Endometrial microvascular endothelial cells (primary cell): ENCODE measurements around the gene LRRC4B. TPM values are rescaled to one million over a fixed set of nuclear protein-coding genes. Genes with fewer than 3 reads are reported as not detected.
"Not testable (repeated sequence)": the region's sequence is repeated elsewhere in the genome, so short reads cannot be mapped to it uniquely, and the experiment has no call there.

Experiments used
- in situ Hi-C: cut with HindIII; loops from 2 replicates; pipeline ENCODE4 v1.10.0; 2017; ENCODE audit warnings: low sequenced_read_pairs, low pct_unique_long_range_greater_than_20kb; ENCODE audit errors: inconsistent ontology term
- total RNA-seq: library from RNA; depleted of rRNA; stranded (reverse); fragments of >200 nt; gene quantifications from one replicate; pipeline ENCODE4 v1.2.3, GENCODE V29; 2015; ENCODE audit errors: inconsistent ontology term

LRRC4B gene
- total RNA-seq, 1 donor from 2014 or later = not detected

DNA sequence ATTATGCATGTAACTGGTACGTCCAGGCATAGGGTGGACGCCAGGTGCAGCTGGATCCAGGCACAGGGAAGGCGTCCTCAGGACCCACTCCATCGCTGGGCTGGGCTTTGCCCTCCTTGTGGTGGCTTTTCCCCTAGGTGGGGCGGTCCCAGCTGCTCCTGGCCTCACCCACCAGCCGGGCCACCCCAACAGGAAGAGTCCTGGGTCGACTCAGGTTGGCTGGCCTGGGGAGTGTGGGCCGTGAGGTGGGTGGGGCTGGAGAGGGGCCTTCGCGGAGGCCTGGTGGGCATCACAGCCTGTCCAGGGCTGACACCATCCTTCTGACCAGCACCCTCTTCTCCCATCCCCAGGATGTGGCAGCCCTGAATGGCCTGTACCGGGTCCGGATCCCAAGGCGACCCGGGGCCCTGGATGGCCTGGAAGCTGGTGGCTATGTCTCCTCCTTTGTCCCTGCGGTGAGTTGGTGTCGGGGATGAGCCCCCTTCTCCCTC, 88.4 kb downstream of the LRRC4B start:
- in situ Hi-C loops = no loop called here

GRCh38 chr19:50478901-50479715, 89.1 kb downstream of the LRRC4B start:
- in situ Hi-C loops = no loop called here

GRCh38 chr19:50477751-50478515, 90.3 kb downstream of the LRRC4B start:
- in situ Hi-C loops = no loop called here

DNA sequence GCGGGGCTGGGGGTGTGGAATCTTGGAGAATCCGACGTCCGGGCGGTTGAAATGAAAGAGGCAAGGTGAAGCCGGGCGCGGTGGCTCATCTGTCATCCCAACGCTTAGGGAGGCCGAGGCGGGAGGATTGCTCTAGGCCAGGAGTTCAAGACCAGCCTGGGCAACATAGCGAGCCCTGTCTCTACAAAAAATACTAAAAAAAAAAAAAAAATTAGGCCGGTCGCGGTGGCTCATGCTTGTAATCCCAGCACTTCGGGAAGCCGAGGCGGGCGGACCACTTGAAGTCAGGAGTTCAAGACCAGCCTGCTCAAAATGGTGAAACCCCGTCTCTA, 91.4 kb downstream of the LRRC4B start:
- in situ Hi-C loops = no loop called here

GRCh38 chr19:50476224-50476906, 91.9 kb downstream of the LRRC4B start, which contains the start of the genes EMC10 and GARIN5A:
EMC10 (plus strand) TSS chr19:50476507; CDS start chr19:50476545, 38 bp downstream.
GARIN5A (minus strand) TSS chr19:50476848; CDS start chr19:50476388, 460 bp downstream.
- in situ Hi-C loops = no loop called here

GRCh38 chr19:50475736-50476223, 92.5 kb downstream of the LRRC4B start:
- in situ Hi-C loops = no loop called here

DNA sequence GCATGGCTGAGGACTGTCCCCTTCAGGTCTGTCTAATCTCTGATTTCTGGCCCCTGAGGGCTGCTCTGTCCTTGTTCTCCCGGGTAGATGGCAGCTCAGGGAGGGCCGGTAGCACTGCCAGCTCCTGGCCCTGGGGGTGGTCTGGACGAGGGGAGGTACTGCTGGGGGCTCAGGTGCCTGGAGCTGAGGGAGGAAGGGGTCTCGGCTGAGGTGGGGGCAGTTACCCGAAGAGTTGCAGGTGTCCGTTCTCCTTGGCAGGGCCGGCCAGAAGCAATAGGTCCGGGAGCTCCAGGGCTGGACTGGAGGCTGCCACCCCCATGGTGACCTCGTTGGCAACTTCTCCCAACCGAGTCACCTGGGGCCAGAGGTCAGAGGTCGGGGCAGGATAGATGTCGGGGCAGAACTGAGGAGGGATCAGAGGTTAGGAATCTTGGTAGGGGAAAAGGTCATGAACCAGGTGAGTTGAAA, 93.1 kb downstream of the LRRC4B start:
- in situ Hi-C loops = no loop called here

- in situ Hi-C loops = not testable (repeated sequence)
Observed at GRCh38 chr19:50473336-50473735, 94.9 kb downstream of the LRRC4B start.

DNA sequence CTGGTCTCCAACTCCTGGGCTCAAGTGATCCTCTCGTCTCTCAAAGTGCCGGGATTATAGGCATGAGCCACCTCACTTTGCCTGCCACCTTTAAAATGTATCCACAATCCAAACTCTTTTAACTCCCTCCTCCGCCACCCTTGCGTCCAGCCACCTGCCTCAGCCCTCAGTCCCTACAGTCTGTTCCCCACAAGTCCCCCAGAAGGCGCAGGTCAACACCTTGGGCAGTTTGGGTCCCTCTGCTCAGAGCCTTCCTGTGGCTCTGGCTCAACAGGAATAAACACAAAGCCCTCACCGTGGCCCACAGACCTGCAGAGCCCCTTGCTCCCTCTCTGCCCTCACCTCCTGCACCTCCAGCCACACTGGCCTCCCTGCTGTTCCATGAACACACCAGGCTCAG, 99.4 kb downstream of the LRRC4B start:
- in situ Hi-C loops = no loop called here

- in situ Hi-C loops = no loop called here
Observed at GRCh38 chr19:50467566-50467965, 100.7 kb downstream of the LRRC4B start.

Other genes with a start within 250 kb of the LRRC4B start
- not detected for gene KCNC3, start 239.1 kb downstream of the LRRC4B start, total RNA-seq
- gene NAPSA, start 202.8 kb downstream of the LRRC4B start, total RNA-seq = not detected
- gene NR1H2, start 192.0 kb downstream of the LRRC4B start, total RNA-seq = 76.6 TPM
- gene POLD1, start 184.1 kb downstream of the LRRC4B start, total RNA-seq = 63.2 TPM
- not detected for gene SPIB, start 149.5 kb downstream of the LRRC4B start, total RNA-seq
- not detected for gene MYBPC2, start 135.5 kb downstream of the LRRC4B start, total RNA-seq
- gene EMC10, start 91.9 kb downstream of the LRRC4B start, total RNA-seq = 125 TPM
- not detected for gene GARIN5A, start 91.6 kb downstream of the LRRC4B start, total RNA-seq
- 25.9 TPM for gene JOSD2, start 57.2 kb downstream of the LRRC4B start, total RNA-seq
- gene ASPDH, start 54.5 kb downstream of the LRRC4B start, total RNA-seq = not detected
- not detected for gene SYT3, start 71.4 kb upstream of the LRRC4B start, total RNA-seq
- 2.0 TPM for gene C19orf81, start 81.0 kb upstream of the LRRC4B start, total RNA-seq
- gene SHANK1, start 151.4 kb upstream of the LRRC4B start, total RNA-seq = 0.28 TPM
- gene CLEC11A, start 154.9 kb upstream of the LRRC4B start, total RNA-seq = 40.0 TPM
- gene GPR32, start 202.0 kb upstream of the LRRC4B start, total RNA-seq = not detected
- gene ACP4, start 222.0 kb upstream of the LRRC4B start, total RNA-seq = not detected